SU-DHL-6 (cell line): ENCODE data around the gene CCKAR.

Source experiments
- EZH2phosphoT487 ChIP-seq: fragments of 200-600 bp; sonication (generic), shearing (Covaris generic); conservative IDR thresholded peaks from 2 replicates; pipeline ENCODE4 v1.6.1; 2018; ENCODE audit warnings: mild to moderate bottlenecking, antibody characterized with exemption, low read length, moderate library complexity, mixed read lengths
- TF ChIP-seq, protein P1 (sequence below): fragments of 200-600 bp; sonication (generic); IDR thresholded peaks from one replicate; pipeline ENCODE4 v1.5.1; 2017; ENCODE audit warnings: antibody characterized with exemption, mild to moderate bottlenecking, low read length, moderate library complexity; ENCODE audit not compliant: insufficient read depth, poor library complexity, severe bottlenecking

DNA sequence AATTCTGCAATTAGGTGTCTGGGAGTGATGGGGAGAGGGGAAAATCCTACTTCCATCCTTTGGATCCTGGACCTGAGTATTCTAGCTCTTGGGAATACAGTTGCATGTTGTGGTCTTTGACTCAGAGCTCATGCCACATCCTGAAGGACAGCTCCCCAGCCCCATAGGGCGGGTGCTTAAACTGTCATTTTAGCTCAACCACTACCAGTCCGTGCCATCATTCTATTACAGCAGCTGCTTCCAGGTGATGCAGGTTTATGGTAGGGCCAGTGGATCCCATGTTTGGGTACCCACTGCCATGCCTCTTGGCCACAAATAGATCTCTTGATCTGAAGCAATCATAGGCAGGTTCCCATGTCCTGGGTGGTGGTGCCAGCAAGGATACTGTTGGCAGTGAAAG, 34.7 kb downstream of the CCKAR start:
- TF ChIP-seq, protein P1, sequence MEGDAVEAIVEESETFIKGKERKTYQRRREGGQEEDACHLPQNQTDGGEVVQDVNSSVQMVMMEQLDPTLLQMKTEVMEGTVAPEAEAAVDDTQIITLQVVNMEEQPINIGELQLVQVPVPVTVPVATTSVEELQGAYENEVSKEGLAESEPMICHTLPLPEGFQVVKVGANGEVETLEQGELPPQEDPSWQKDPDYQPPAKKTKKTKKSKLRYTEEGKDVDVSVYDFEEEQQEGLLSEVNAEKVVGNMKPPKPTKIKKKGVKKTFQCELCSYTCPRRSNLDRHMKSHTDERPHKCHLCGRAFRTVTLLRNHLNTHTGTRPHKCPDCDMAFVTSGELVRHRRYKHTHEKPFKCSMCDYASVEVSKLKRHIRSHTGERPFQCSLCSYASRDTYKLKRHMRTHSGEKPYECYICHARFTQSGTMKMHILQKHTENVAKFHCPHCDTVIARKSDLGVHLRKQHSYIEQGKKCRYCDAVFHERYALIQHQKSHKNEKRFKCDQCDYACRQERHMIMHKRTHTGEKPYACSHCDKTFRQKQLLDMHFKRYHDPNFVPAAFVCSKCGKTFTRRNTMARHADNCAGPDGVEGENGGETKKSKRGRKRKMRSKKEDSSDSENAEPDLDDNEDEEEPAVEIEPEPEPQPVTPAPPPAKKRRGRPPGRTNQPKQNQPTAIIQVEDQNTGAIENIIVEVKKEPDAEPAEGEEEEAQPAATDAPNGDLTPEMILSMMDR = no peak
- no peak for TF ChIP-seq EZH2phosphoT487
